ENCODE results near the gene NLRP5.

DNA sequence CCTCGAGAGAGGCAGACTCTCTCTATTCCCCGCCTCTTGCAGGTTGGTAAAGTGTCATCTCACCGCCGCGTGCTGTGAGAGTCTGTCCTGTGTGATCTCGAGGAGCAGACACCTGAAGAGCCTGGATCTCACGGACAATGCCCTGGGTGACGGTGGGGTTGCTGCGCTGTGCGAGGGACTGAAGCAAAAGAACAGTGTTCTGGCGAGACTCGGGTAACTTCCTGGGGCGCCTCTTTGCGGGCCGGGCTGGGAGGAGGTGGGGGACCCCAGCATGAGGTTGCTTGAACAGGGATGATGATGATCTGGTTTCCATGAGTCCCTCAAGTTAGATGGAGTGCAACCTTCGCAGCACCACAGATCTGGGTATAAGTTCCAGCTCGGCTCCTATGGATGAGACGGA lies 67.0 kb downstream of the NLRP5 start:
- TF ChIP-seq FOXA1 (IDR thresholded peaks at IDR 0.05) (no peak), FOXK2 (IDR thresholded peaks at IDR 0.05) (no peak), PKNOX1 (IDR thresholded peaks at IDR 0.05) (no peak), ELF4 (IDR thresholded peaks at IDR 0.05) (no peak), CTBP1 (IDR thresholded peaks at IDR 0.05; ENCODE audit: borderline replicate concordance) (no peak), LEF1 (IDR thresholded peaks at IDR 0.05; ENCODE audit: borderline replicate concordance) (no peak), ZNF384 (IDR thresholded peaks at IDR 0.05) (no peak), NFRKB (IDR thresholded peaks at IDR 0.05) (no peak)

Data from HEK293T (cell line).